GM18867 (cell line): ENCODE measurements around the gene LINGO4.

Experiments
- ATAC-seq: cut with Tn5 transposase; IDR thresholded peaks from one replicate; pipeline ENCODE4 v1.9.1; 2021; ENCODE audit warnings: mild to moderate bottlenecking, moderate library complexity; ENCODE audit not compliant: unreplicated experiment

The LINGO4 gene

DNA sequence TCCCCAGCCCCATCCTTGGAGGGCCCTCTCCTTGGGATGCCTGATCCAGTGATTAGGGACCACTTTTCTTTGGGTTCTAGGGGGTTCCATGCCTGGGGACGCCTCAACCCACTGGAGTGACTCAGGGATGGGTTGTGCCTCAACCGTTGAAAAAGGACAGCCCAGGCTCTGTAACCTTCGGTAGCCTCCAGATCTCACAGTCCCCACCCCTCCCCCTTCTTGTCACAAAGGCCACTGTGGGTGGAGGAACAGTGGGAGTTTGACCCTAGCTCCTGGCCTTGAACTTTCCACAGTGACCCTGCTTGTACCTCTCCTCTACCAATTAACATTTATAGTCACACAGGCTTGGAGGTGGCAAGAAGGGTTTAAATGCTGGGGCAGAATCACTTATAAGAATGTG is 29.0 kb upstream of the LINGO4 start:
- ATAC-seq: no peak

DNA sequence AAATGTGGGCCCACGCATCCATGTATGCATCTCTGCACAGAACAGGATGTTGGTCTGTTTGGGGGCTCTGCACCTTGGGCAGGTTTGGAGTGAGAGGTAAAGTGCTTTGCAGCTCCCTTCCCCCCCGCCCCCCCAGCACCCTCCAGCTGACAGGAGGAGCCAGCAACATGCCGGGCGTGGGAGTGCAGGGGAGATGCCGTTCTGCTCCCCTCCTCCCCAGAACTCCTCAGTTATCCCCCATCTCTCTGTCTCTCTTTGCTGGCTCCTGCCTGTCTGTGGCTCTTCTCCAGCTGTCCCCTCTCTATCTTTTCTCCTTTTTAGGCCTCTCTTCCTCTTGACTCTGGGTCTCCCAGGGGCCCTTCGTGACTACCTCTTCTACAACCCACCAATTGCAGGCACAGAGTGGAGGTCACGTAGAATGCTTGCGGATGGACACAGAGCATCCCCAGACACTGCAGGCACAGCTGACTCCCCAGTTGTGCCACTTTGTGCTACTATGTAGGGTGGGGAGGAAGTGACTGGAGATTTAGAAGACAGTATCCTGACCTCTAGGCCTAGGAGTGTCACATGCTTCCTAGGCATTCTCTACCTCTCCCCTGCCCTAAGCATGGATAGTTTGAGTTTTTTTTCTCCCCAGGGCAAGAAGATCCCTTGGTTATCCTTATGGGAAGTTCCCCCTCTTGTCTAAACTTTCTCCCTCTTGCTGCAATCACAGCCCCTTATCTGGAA is 28.1 kb upstream of the LINGO4 start:
- no peak for ATAC-seq

DNA sequence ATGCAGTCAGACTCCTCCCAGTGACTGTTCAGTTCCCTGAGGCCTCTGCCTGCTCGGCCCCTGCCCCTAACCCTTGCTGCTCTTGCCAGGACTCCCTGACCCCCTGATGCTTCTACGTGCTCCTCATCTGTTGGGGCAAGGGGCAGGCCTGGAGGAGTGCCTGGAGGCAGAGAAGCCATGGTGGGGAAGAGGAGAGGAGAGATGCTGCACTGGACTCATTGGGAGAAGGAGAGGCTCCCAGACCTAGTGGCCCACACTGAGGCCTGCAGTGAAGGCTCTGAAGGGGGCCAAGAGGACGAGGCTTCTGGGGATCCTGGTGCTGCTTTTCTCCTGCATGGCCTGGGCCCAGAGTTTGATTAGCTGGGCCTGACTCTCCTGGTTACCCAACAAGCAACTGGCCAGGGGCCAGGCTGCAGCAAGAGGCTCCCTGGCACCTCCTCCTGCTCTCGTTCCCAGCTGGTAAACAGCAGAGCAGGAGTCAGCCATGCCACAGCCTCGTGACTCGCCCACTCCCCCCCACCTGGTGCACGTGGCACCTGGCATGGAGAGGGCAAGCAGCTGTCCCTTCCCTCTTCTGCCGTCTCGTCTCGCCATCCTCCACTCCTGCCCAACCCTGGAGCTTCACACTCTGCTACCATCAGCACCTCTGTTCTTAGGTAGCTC is 27.2 kb upstream of the LINGO4 start:
- no peak for ATAC-seq

DNA sequence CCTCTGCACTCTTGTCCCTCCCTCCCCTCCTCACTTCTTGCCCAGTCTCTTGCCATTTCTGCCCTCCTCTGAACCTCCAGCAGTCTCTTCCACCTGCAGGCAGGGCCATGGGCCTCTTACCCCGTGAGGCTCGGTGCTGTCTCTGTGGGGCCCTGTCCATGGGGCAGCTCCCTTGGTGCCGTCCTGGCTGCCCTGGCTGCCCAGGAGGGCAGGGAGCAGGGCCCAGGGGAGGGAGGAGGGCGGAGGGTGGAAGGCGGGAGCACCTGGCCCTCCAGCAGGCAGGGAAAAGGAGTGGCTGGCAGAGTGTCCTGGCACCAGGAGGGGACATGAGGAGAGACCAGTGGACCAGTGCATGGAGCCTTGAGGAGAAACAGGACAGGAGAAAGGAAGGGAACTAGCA is 26.4 kb upstream of the LINGO4 start, which contains the start of gene RORC:
TSS of gene RORC (minus strand) at position 198 of the 400 bp plus-strand sequence. CDS start at position 160, 38 bp downstream.
- no peak for ATAC-seq

DNA sequence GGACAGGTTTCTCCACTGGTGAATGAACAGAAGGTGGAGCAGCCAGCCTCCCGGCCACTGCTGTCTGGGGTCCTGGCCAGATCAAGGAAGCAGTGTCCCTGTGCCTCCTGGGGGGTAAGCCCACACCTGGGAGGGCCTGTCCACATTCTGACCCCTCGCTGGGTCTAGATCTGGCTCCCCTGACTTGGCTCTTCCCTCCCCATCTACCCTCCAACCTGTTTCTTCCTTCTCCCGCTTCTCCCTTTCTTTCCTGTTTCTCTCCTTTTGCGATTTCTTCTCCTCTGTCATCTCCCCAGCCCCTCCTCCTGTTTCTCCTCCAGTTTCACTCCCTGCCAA is 26.0 kb upstream of the LINGO4 start:
- ATAC-seq: no peak

DNA sequence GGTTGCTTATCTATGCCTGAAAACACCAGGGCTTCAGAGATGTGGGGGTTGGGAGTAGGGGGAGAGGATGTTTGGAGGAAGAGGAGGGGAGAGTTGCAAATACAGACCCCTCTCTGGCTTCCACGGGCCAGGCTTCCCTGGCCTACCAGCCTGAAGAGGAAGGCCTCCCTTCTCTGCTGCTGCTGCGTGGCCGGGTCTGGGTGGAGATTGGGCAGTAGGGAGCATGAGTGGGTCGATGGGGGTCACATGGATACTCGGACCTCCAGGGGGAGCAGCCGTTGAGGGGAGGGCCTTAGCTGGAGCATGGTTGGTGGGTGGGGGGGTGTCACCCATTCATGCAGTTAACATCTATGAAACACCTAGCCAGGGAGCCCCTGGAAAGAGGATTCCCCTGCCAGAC is 24.8 kb upstream of the LINGO4 start:
- ATAC-seq: no peak

DNA sequence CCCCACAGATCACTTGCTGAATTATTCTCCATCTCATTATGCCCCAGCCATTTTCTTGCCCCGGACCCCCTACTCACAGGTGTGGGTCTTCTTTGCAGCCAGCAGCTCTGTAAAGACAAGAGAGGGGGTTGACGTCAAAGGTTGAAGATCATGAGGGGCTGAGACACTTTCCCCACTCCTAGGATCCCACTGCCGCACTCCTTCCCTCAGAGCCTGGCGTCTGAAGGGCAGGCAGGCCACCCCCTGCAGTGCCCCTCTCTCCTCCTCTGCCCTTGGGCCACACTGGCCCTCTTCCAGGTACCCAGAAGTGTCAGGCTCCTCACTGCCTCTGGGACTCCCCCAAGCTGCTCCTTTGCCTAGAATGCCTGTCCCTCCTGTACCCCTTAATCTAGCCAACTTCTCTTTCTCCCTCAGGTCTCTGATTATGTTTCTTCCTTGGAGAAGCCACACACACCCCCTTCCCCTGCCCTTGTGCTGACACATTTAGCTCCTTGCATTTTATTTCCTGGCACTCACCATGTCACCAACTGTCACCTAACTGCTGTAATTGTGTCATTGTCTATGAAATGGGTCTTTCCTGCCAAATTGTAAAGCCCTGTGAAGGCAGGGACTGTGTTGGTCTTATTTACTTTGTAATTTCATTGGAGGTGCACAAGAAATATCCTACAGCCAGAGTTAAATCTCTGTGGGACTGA is 24.3 kb upstream of the LINGO4 start:
- ATAC-seq: no peak

DNA sequence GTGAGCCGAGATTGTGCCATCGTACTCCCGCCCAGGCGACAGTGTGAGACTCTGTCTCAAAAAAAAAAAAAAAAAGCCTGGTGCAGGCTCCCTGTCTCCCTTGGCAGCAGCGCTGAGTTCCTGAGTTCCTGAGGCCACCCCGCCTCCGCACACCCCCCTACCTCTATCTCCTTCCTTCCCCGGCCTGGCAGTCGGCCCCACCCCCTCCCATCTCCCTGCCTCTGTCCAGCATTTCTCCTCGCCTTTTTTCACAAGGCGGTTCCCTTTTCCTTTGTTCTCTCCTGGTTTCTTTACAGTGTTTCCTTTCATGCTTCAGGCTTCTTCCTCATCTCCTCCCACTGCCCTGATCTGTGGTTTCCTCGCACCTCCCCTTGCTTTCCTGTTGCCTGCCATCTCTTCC is 23.7 kb upstream of the LINGO4 start:
- ATAC-seq: no peak

DNA sequence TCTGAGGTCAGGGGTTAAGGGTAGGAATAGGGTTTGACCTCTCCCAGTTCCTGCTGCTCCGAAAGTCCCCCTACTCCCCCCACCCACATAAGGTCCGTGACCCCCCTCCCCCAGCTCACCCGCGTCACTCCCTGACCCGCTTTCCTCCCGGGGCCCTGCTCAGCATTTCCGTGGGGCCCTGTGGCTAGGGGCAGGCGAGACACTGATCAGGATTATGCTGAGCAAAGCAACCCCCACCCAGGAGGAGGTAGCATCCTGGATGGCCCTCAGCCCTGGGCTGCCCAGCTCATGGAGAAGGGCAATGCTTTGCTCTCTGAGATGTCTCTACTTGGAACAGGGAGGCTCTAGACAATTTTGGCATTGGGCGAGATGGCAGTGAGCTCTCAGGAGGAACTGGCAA is 22.6 kb upstream of the LINGO4 start:
- no peak for ATAC-seq

DNA sequence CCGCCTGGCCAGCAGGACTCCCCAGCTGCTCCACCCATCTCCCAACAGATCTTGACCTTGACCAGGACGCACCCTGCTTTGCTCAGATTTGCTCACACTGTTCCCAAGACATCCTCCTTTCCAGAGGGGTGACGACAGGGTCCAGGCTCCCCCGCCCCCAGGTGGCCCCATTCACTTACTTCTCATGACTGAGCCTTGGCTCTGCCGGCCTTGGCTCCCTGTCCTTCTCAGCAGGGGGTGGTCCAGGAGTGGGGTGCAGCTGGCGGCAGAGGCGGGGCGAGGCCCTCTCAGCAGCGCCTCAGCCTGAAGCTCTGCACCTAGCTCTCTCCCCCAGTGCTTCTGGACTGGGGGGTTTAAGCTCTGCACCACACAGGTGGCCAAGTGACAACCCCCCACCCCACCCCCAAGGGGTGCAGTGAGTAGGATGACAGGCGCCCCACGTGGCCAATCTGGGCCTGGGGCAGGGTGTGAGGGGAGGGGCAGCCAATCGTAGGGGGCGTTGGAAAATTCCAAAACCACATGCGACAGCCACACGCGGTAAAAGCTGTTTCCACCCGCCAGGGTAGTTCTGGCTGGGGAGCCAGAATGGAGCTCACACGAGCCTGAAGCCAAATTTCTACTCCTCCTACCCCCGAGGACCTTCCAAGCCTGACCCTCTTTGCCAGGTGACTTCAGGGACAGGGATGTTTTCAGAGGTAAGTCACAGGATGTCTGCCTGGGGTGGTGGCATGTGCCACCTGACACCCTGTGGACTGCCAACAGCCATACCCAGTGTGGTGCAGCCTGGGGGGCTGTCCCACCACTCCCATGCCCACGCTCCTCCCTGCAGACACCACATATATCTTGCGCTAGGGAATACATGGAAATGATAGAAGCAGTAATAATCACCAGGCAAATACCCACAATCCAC is 20.8 kb upstream of the LINGO4 start:
- ATAC-seq: no peak

DNA sequence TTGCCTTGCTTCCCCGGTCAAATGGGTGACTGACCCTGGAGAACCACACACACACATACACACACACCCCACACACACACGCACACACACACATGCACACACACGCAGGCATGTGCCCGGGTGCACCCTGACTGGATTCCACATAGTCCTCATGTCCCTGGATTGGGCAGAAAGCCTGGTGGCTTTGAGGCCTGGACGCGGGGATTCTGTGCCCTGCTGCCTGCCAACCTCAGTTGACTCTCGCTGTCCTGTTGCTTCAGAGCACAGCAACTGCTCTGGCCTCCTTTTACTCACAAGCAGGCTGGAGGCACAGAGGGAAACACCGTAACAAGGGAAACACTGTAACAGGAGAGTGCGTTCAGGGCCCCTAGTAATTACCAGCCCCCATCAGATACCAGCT is 20.0 kb upstream of the LINGO4 start:
- ATAC-seq: no peak

DNA sequence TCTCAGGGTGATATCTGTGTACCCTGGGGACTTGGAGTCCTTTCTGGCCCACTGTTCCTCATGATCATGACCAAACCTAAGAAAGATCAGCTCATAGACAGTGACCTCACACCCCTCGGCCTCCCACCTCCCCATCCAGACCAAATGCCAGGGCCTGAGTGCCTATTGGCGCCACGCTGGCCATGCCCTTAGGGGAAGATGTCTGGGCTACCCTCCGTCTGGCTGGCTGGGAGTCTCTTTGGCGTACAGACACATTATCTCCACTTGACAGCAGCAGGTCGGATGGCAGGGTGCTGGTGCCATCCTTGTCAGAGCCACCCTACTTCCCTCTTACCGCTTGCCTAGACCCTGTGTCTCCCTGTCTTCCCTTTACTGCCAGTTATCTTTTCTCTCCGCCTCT is 18.0 kb upstream of the LINGO4 start:
- no peak for ATAC-seq

DNA sequence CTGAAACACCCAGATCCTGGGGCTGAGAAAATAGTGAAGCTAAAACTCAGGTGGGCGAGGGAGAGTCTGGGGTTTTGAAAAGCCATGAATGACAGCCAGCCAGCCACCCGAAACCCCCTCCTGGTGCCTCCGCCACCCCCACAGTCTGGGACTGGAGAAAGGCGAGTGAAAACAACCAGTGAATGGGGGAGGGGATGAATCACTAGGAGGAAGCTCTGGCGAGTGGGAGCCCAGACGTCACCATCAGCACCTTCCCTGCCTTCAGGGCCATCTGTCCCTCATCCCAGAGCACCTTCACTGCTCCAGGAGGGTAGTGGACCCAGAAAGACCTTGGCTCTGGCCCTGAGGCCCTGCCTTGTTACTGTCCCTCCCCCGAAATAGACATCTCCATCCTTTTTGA is 17.2 kb upstream of the LINGO4 start:
- no peak for ATAC-seq

DNA sequence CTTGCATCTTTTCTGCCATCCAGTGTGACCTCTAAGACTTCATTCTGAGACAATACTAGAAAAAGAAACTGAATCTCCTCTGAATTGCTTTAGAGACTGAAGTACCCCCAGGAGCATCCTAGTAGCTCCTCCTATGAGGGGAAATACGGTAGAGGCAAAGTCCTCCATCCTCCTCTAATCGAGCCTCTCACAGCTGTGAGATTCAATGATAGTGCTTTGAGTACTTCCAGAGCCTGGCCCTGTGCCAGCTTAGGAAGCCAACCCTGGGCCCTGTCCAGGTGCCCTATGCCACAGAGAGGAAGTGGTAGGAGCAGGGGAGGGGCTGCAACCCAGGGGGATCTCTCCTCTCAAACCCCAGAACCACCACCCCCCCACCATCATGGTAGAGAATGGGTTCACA is 15.7 kb upstream of the LINGO4 start:
- ATAC-seq: no peak

DNA sequence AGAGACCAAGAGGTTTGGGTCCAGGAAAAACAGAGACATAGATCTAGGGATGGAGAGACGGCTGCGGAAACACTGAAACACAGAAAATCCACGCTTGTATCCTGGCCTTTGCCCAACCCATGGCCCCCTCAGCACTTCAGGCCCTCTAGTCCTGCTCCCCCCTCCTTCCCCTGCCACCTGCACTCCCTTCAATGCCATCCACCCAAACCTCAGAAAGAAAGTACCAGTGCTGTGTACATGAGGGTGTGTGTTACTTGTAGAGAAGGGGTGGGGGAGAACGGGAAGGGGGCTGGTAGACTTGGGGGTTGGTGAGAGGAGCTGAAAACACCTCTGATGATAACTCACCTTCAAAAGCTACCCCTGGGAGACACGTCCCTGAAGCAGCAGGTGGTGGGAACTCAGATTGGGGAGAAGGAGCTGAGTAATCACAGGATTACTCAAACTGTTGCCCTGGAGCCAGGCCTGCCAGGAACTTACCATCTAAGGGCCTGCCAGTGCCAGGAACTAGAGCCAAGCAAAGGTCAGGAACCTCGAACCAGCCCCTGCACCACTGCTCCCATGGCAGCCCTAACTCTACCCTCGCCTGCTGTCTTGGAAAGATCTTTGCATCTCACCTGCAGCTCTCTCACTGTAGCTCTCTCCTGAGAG is 14.9 kb upstream of the LINGO4 start:
- ATAC-seq: no peak

DNA sequence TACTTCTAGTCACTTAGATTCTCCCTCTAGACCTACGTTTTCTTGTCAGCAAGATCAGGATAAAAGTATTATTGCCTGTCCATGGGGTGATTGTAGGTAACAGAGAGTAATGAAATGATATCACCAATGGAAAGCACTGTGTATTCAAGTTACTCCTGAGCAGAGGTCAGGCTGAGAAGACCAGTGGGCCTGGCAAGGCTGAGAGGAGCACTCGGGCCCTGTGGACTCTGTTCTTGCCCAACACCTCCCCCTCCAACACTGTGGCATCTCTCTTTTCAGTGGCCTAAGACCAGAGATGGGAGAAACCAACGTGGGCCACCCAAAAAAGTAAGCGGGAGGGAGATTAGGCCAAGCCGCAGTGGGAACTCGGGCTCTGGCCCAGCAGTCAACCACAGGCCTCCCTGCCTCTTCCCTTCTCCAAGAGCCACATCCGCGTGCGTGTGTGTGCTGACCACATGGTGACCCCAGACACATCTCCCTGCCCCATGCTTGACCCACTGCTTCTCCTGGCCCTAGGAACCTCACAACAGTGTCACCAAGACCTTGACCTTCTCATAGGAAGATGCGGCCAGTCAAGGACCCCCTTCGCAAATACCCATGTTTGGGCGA is 14.1 kb upstream of the LINGO4 start:
- ATAC-seq: no peak

DNA sequence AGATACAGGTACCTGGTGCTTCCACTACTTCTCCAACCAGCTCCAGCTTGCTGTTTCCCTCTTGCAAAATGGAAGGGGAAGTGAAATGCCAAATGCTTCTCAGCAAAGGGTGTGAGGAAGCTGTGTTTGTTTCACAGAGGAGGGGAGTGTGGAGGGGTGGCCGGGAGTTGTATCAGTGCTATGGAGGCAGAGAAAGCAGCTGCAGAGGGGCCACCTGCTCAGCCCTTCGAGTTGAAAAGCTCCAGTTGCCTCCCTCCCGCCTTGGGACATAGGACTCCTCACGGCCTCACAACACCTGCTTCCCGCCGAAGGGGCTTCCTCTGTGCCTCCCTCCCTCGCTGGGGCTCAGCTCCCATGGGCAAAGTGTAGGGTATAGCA is 12.1 kb upstream of the LINGO4 start:
- no peak for ATAC-seq

DNA sequence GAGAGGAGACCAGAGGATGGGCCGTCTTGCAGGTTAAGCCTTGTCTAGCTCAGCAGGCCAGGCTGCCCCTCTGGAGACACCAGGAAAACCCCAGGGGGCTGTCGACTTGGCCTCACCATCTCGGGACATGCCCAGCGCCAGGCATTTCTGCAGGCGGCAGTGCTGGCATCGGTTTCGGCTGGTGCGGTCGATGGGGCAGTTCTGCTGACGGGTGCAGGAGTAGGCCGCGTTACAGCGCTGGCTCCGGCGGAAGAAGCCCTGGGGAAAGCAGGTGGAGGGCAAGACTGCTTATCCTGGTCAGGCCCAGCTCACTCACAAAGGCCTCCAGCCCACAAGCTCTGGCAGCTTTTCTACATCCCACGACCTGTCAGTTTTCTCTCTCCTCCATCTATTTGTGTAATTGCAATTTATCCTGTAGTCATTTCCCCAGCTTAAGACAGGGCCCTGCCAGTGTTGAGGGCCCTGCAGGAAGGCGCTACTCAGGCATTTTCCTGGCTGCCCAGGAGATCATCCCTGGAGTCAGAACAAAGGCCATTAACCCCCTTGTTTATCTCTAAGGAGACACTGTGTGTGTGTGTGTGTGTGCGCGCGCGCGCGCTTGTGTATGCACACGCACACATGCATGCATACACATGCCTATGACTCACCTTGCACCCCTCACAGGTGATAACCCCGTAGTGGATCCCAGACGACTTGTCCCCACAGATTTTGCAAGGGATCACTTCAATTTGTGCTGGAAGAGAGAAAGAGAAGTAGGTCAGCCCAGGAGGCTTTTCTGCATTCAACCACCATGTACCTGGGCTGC is 11.5 kb upstream of the LINGO4 start:
- ATAC-seq: no peak

DNA sequence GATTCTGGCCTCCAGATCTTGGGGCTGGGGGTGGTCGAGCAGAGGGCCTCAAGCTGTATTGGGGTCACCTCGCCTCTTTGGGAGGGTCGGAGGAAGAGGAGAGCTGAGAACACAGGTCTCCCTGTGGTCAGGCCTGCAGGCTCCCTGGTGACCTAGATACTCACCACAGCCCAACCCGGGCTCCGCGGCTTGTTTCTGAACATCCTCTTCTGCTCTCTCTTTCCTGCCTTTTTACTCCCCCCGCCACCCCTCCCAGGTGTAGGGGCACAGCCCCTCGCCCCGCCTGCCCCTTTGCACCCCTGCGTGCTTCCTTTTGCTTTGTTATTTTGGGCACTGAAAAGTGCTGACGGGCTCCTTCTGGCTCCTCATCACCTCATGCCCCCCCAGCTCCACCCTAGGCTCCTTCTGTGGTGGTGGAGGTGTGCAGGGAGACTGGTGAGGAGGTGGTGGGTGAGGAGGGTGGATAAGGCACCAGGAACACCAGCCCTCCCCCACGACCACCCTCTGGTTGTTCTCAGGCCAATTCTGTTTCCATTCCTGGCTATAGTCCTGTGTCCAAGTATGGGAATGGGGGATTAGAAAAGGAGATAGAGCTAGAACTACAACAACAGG is 10.6 kb upstream of the LINGO4 start:
- ATAC-seq: no peak
